ENCODE results near the gene TUBG2. TPM values are rescaled to one million over a fixed set of nuclear protein-coding genes. Genes with fewer than 3 reads are reported as not detected.

The TUBG2 gene
- total and polyA plus RNA-seq, 10 of the 15 experiments (the other 5 are each of a cell fraction or from before 2014, with no cell fraction given), result 1.2 to 12.5 (median 8.9) TPM

DNA sequence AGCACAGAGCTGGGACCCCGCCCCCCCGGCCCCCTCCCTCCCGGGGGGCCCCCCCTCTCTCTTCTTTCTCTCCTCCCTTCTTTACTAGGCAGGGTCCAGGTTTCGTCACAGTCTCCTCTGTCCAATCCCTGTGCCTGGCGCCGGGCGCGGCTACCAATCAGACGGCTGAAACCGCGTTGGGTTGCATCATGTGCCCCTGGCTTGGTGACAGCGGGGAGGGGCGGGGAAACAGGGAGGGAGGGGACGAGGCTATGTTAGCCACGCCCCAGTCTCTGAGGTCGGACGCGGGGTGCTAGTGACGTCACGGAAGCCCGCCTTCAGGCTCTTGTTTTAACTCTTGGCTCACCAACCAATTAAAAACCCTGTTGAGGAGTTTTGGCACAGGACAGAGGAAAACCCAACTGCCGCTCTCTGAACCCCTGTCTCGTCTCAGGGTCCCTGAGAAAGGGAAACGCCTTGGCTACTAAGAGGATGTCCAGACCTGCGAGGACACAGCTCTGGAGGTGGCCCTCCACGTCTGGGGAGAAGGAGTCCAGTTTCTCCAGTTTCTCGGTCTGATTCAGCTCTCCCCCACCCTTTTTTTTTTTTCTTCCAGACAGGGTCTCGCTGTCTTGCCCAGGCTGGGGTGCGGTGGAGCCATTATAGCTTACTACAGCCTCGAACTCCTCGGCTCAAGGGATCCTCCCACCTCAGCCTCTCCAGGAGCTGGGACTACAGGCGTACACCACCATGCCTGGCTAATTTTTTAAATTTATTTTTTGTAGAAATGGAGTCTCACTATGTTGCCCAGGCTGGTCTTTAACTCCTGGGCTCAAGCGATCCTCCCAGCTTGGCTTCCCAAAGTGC, 18.2 kb downstream of the TUBG2 start:
- no peaks in the 10 kb centered on the region for H3K27me3 ChIP-seq (replicated peaks in 1 of 2; ENCODE audit: control insufficient read depth in 2 of 2, insufficient read depth in 2 of 2, low read length in 1 of 2)
- DNase-seq (ENCODE audit: low read depth, low spot score) (peak; percentile 99), FAIRE-seq (peak; percentile 97), ATAC-seq (peak; percentile 71)
- peak overlapping the region; percentile 70 for H3K9ac ChIP-seq (ENCODE audit: control insufficient read depth, insufficient read depth, low read length)
- ChIA-PET CTCF (interaction anchor here (0.8 to 10.1 kb wide), 10 partner anchors 10 to 129 kb away, joined by 3 to 239 read pairs (median 13); partner anchors contain the start of genes PSMC3IP, RETREG3, TUBG1 and TUBG2), SMC1A (ENCODE audit: uncharacterized antibody, unreplicated experiment) (interaction anchor here (1.1 to 8.3 kb wide), 10 partner anchors 18 to 99 kb away, joined by 3 to 124 read pairs (median 7); partner anchors contain the start of genes PSMC3IP, RETREG3, TUBG1 and TUBG2), RAD21 (ENCODE audit: unreplicated experiment) (interaction anchor here (0.9 to 6.5 kb wide), 11 partner anchors 18 to 321 kb away, joined by 3 to 152 read pairs (median 4); partner anchors contain the start of genes NAGLU, PSMC3IP, RETREG3 and RPL27), POLR2A (interaction anchor here (0.9 to 6.6 kb wide), 14 partner anchors 14 to 494 kb away, joined by 3 to 120 read pairs (median 8); partner anchors contain the start of genes NAGLU, PSMC3IP, RETREG3 and TUBG1)
- H3K9me3 ChIP-seq (replicated peaks; ENCODE audit: control insufficient read depth, insufficient read depth, low read length), result no peaks in the 10 kb centered on the region
- intact Hi-C loops (cut with micrococcal nuclease; ENCODE audit: unreplicated experiment) (loop anchor here (1.0 kb wide), 1 partner anchor 68 kb away; the partner anchor contains the start of genes RETREG3 and TUBG1), in situ Hi-C loops (cut with MboI) (no loop called here)
- peak overlapping the region; percentile 95 for H3K4me2 ChIP-seq (ENCODE audit: control insufficient read depth, insufficient read depth)
- no TSS peak for BruUV-seq (replicated peaks)
- peaks cover 0 to 11% of the 10 kb centered on the region in 2 experiments; a peak in 3 of 4 replicates for H3K36me3 ChIP-seq (ENCODE audit: control insufficient read depth in 2 of 2, insufficient read depth in 2 of 2, low read length in 1 of 2)
- H3K79me2 ChIP-seq (ENCODE audit: control insufficient read depth, insufficient read depth, low read length), result peaks cover 68% of the 10 kb centered on the region
- H4K20me1 ChIP-seq (ENCODE audit: control insufficient read depth, insufficient read depth), result no peaks in the 10 kb centered on the region
- peak overlapping the region; percentile 98 for H3K4me3 ChIP-seq
- peaks cover 19% of the 10 kb centered on the region for H3K4me1 ChIP-seq (ENCODE audit: control insufficient read depth, insufficient read depth, low read length)
- 4% methylated on average over 30 of the region's 33 CpGs for WGBS (ENCODE audit: insufficient coverage, insufficient replicate concordance, low lambda C conversion rate, missing lambda C conversion rate)
- H3K27ac ChIP-seq (ENCODE audit: control insufficient read depth, insufficient read depth), result peak overlapping the region; percentile 93
- peak overlapping the region; percentile 35; the same call in 1 of the 2 replicates for H2AFZ ChIP-seq (ENCODE audit: control insufficient read depth, low read depth, low read length)
- TF ChIP-seq RELB (IDR thresholded peaks at IDR 0.05; ENCODE audit: low read depth) (peak; percentile 38; the same call in 1 of the 2 replicates), RUNX3 (IDR thresholded peaks at IDR 0.05; ENCODE audit: low read length) (no peak), HDGF (IDR thresholded peaks at IDR 0.05) (peak; percentile 27; the same call in 1 of the 2 replicates), USF1 (IDR thresholded peaks at IDR 0.05; ENCODE audit: borderline replicate concordance, extremely low read length, insufficient read depth, low read depth, low read length) (peak; percentile 93), ZNF384 (IDR thresholded peaks at IDR 0.05; ENCODE audit: borderline replicate concordance, low read depth, low read length) (no peak; the same call in 1 of the 2 replicates), RFX5 (IDR thresholded peaks at IDR 0.05; ENCODE audit: low read depth, low read length) (peak; percentile 90), IRF3 (IDR thresholded peaks at IDR 0.05) (peak; percentile 64), NFYA (IDR thresholded peaks at IDR 0.05; ENCODE audit: borderline replicate concordance, low read depth, low read length) (peak; percentile 5; the same call in 1 of the 2 replicates), PML (IDR thresholded peaks at IDR 0.05; ENCODE audit: low read length) (no peak), BHLHE40 (IDR thresholded peaks at IDR 0.05; ENCODE audit: borderline replicate concordance in 1 of 2, low read depth in 2 of 2, low read length in 1 of 2) (peak; percentile 74 to 76; a peak in 3 of 4 replicates), MXI1 (IDR thresholded peaks at IDR 0.05; ENCODE audit: low read depth, low read length) (peak; percentile 63), SP1 (IDR thresholded peaks at IDR 0.05; ENCODE audit: low read depth, low read length) (peak; percentile 93), NFYB (IDR thresholded peaks at IDR 0.05; ENCODE audit: insufficient read depth, low read depth, low read length) (peak; percentile 94), ZBED1 (IDR thresholded peaks at IDR 0.05; ENCODE audit: borderline replicate concordance) (no peak)
- TF ChIP-seq, protein P1, sequence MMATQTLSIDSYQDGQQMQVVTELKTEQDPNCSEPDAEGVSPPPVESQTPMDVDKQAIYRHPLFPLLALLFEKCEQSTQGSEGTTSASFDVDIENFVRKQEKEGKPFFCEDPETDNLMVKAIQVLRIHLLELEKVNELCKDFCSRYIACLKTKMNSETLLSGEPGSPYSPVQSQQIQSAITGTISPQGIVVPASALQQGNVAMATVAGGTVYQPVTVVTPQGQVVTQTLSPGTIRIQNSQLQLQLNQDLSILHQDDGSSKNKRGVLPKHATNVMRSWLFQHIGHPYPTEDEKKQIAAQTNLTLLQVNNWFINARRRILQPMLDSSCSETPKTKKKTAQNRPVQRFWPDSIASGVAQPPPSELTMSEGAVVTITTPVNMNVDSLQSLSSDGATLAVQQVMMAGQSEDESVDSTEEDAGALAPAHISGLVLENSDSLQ (IDR thresholded peaks at IDR 0.05), result peak; percentile 48; the same call in 1 of the 2 replicates
